H9 (cell line): ENCODE results near the gene BBS4. TPM values are rescaled to one million over a fixed set of nuclear protein-coding genes. Genes with fewer than 3 reads are reported as not detected.

Source experiments
- DNase-seq: peaks from one replicate; pipeline ENCODE4 v3.0.0-alpha.2; 2017
- H2AFZ ChIP-seq: one replicate; pipeline ENCODE4 v1.6.1; 2013; ENCODE audit warnings: mild to moderate bottlenecking, low read length, control low read depth, moderate library complexity
- H2AK5ac ChIP-seq: 2 replicates; pipeline ENCODE4 v1.6.1; 2013; ENCODE audit warnings: low read length, control low read depth, mixed read lengths; ENCODE audit not compliant: insufficient read length
- H2BK120ac ChIP-seq: one replicate; pipeline ENCODE4 v1.6.1; 2013; ENCODE audit warnings: low read depth, mild to moderate bottlenecking, low read length, control low read depth, inconsistent platforms; ENCODE audit not compliant: poor library complexity, severe bottlenecking
- H2BK12ac ChIP-seq: 2 replicates; pipeline ENCODE4 v1.6.1; 2013; ENCODE audit warnings: low read length, control low read depth, mixed read lengths, low read depth; ENCODE audit not compliant: insufficient read length
- H2BK15ac ChIP-seq: 2 replicates; pipeline ENCODE4 v1.6.1; 2013; ENCODE audit warnings: low read depth, low read length, control low read depth
- H2BK20ac ChIP-seq: one replicate; pipeline ENCODE4 v1.6.1; 2013; ENCODE audit warnings: low read depth, mild to moderate bottlenecking, low read length, control low read depth, inconsistent platforms; ENCODE audit not compliant: poor library complexity, severe bottlenecking
- H2BK5ac ChIP-seq: 2 replicates; pipeline ENCODE4 v1.6.1; 2013; ENCODE audit warnings: low read length, control low read depth, mixed read lengths; ENCODE audit not compliant: insufficient read length
- H3K14ac ChIP-seq: 2 replicates; pipeline ENCODE4 v1.6.1; 2013; ENCODE audit warnings: low read length, control low read depth; ENCODE audit not compliant: insufficient read depth
- H3K18ac ChIP-seq: 2 replicates; pipeline ENCODE4 v1.6.1; 2013; ENCODE audit warnings: low read depth, mild to moderate bottlenecking, mixed read lengths, low read length, control low read depth; ENCODE audit not compliant: insufficient read length
- H3K23ac ChIP-seq: 2 replicates; pipeline ENCODE4 v1.6.1; 2013; ENCODE audit warnings: low read length, control low read depth, mixed read lengths, low read depth; ENCODE audit not compliant: insufficient read length
- H3K23me2 ChIP-seq: 2 replicates; pipeline ENCODE4 v1.6.1; 2013; ENCODE audit warnings: low read depth, mild to moderate bottlenecking, mixed read lengths, low read length, control low read depth; ENCODE audit not compliant: insufficient read length, poor library complexity, severe bottlenecking
- H3K27ac ChIP-seq: 2 replicates; pipeline ENCODE4 v1.5.1; 2013; ENCODE audit warnings: low read length, control low read depth, mixed read lengths, low read depth; ENCODE audit not compliant: insufficient read length
- H3K27me3 ChIP-seq: 2 replicates; pipeline ENCODE4 v1.6.1; 2013; ENCODE audit warnings: low read length, control low read depth, inconsistent platforms; ENCODE audit not compliant: insufficient read depth
- H3K4ac ChIP-seq: 2 replicates; pipeline ENCODE4 v1.6.1; 2013; ENCODE audit warnings: low read depth, mild to moderate bottlenecking, control low read depth, inconsistent platforms, low read length, moderate library complexity
- H3K4me1 ChIP-seq: 2 replicates; pipeline ENCODE4 v1.6.1; 2013; ENCODE audit warnings: low read length, control low read depth, inconsistent platforms; ENCODE audit not compliant: insufficient read depth
- H3K4me2 ChIP-seq: 2 replicates; pipeline ENCODE4 v1.6.1; 2013; ENCODE audit warnings: low read length, control low read depth, mixed read lengths; ENCODE audit not compliant: insufficient read length, insufficient read depth
- H3K56ac ChIP-seq: 2 replicates; pipeline ENCODE4 v1.6.1; 2013; ENCODE audit warnings: low read depth, mild to moderate bottlenecking, mixed read lengths, low read length, control low read depth; ENCODE audit not compliant: insufficient read length
- H3K79me1 ChIP-seq: 2 replicates; pipeline ENCODE4 v1.6.1; 2013; ENCODE audit warnings: low read depth, mild to moderate bottlenecking, moderate library complexity, low read length, control low read depth, inconsistent platforms; ENCODE audit not compliant: insufficient read depth, poor library complexity, severe bottlenecking
- H3K79me2 ChIP-seq: 2 replicates; pipeline ENCODE4 v1.6.1; 2013; ENCODE audit warnings: low read length, control low read depth, inconsistent platforms; ENCODE audit not compliant: insufficient read depth
- H3K9ac ChIP-seq: 2 replicates; pipeline ENCODE4 v1.6.1; 2013; ENCODE audit warnings: low read length, control low read depth, mixed read lengths; ENCODE audit not compliant: insufficient read length; ENCODE audit errors: extremely low read depth
- H3K9me3 ChIP-seq: one replicate; pipeline ENCODE4 v1.6.1; 2013; ENCODE audit warnings: low read depth, low read length, inconsistent platforms; ENCODE audit not compliant: control insufficient read depth
- H3T11ph ChIP-seq: one replicate; pipeline ENCODE4 v1.6.1; 2013; ENCODE audit warnings: mild to moderate bottlenecking, low read length, control low read depth, inconsistent platforms
- H4K20me1 ChIP-seq: one replicate; pipeline ENCODE4 v1.6.1; 2013; ENCODE audit not compliant: control insufficient read depth, insufficient read length, insufficient read depth
- H4K5ac ChIP-seq: 2 replicates; pipeline ENCODE4 v1.6.1; 2013; ENCODE audit warnings: low read depth, mild to moderate bottlenecking, mixed read lengths, low read length, control low read depth; ENCODE audit not compliant: insufficient read length
- H4K8ac ChIP-seq: replicated peaks from 2 replicates; pipeline ENCODE4 v1.6.1; 2013; ENCODE audit warnings: low read length, control low read depth, mixed read lengths, low read depth; ENCODE audit not compliant: insufficient read length
- H4K91ac ChIP-seq: 2 replicates; pipeline ENCODE4 v1.6.1; 2013; ENCODE audit warnings: low read depth, mild to moderate bottlenecking, moderate library complexity, mixed read lengths, low read length, control low read depth; ENCODE audit not compliant: insufficient read length
- H3K27ac Mint-ChIP-seq, 3 experiments: 2 replicates in 2 of 3; 3 replicates in 1 of 3; pipeline ENCODE4 v1.8.0; 2020 to 2021; ENCODE audit warnings: mixed read lengths in 3 of 3, mild to moderate bottlenecking in 1 of 3, moderate library complexity in 1 of 3
- H3K27me3 Mint-ChIP-seq: 2 replicates; pipeline ENCODE4 v1.8.0; 2021; ENCODE audit warnings: low read depth, mild to moderate bottlenecking, moderate library complexity, mixed read lengths
- H3K36me3 Mint-ChIP-seq, 3 experiments: 2 replicates in 2 of 3; 3 replicates in 1 of 3; pipeline ENCODE4 v1.8.0; 2020 to 2021; ENCODE audit warnings: low read depth in 3 of 3, mixed read lengths in 3 of 3; ENCODE audit not compliant: insufficient read depth in 1 of 3
- H3K4me1 Mint-ChIP-seq, 2 experiments: 2 replicates each; pipeline ENCODE4 v1.8.0; 2020; ENCODE audit warnings: mixed read lengths in 2 of 2
- H3K4me3 Mint-ChIP-seq, 2 experiments: 2 replicates in 1 of 2; 3 replicates in 1 of 2; pipeline ENCODE4 v1.8.0; 2020 to 2021; ENCODE audit warnings: mild to moderate bottlenecking in 2 of 2, mixed read lengths in 2 of 2, moderate library complexity in 1 of 2
- H3K9me3 Mint-ChIP-seq, 2 experiments: 2 replicates in 1 of 2; 3 replicates in 1 of 2; pipeline ENCODE4 v1.8.0; 2020; ENCODE audit warnings: mild to moderate bottlenecking in 2 of 2, mixed read lengths in 2 of 2, moderate library complexity in 1 of 2
- WGBS: extraction: QIAGEN DNeasy Blood & Tissue Kit; methylation state at CpG from one replicate; pipeline ENCODE4 v1.1.7; 2013; ENCODE audit warnings: missing lambda C conversion rate, low lambda C conversion rate, mixed read lengths; ENCODE audit not compliant: insufficient read length; ENCODE audit errors: extremely low coverage; 5-methylcytosine and 5-hydroxymethylcytosine counted together
- total RNA-seq: library from RNA; stranded (reverse); gene quantifications from 2 replicates; pipeline ENCODE4 v1.2.1, GENCODE V29; 2021
- TF ChIP-seq, protein P1 (sequence below): fragments of 200-600 bp; sonication (generic); conservative IDR thresholded peaks from 3 replicates; pipeline ENCODE4 v1.8.0; 2021; ENCODE audit warnings: antibody characterized with exemption, mild to moderate bottlenecking

The BBS4 gene
- total RNA-seq, 1 experiment from 2014 or later, result 27.3 TPM

GRCh38 chr15:72764656-72765055 lies 78.6 kb downstream of the BBS4 start:
- Histone ChIP-seq H3K9me3 (peaks cover 5% of the 10 kb centered on the region), H3K27me3 (no peaks in the 10 kb centered on the region), H2AK5ac (no peak overlapping the region), H2BK5ac (no peak overlapping the region), H2BK120ac (no peak overlapping the region), H3K23me2 (no peaks in the 10 kb centered on the region), H3K79me1 (no peaks in the 10 kb centered on the region), H3K18ac (no peak overlapping the region), H2AFZ (no peak overlapping the region), H3K14ac (no peak overlapping the region), H3K23ac (no peak overlapping the region), H2BK15ac (no peak overlapping the region), H3K27ac (no peak overlapping the region), H3K56ac (no peak overlapping the region), H3K9ac (no peak overlapping the region), H4K8ac (no peak overlapping the region), H4K5ac (no peak overlapping the region), H4K20me1 (no peaks in the 10 kb centered on the region), H3K79me2 (no peaks in the 10 kb centered on the region), H4K91ac (no peak overlapping the region), H3K4me1 (no peaks in the 10 kb centered on the region), H3T11ph (no peak overlapping the region), H3K4me2 (no peak overlapping the region), H2BK12ac (no peak overlapping the region), H3K4ac (no peak overlapping the region), H2BK20ac (no peak overlapping the region)
- H3K4me3 Mint-ChIP-seq, result no peak overlapping the region
- H3K27ac Mint-ChIP-seq, result no peak overlapping the region
- DNase-seq, result no peak
- peaks cover 43 to 78% (median 59%) of the 10 kb centered on the region in 3 experiments for H3K36me3 Mint-ChIP-seq
- no peaks in the 10 kb centered on the region for H3K27me3 Mint-ChIP-seq
- no peaks in the 10 kb centered on the region for H3K4me1 Mint-ChIP-seq
- TF ChIP-seq, protein P1, sequence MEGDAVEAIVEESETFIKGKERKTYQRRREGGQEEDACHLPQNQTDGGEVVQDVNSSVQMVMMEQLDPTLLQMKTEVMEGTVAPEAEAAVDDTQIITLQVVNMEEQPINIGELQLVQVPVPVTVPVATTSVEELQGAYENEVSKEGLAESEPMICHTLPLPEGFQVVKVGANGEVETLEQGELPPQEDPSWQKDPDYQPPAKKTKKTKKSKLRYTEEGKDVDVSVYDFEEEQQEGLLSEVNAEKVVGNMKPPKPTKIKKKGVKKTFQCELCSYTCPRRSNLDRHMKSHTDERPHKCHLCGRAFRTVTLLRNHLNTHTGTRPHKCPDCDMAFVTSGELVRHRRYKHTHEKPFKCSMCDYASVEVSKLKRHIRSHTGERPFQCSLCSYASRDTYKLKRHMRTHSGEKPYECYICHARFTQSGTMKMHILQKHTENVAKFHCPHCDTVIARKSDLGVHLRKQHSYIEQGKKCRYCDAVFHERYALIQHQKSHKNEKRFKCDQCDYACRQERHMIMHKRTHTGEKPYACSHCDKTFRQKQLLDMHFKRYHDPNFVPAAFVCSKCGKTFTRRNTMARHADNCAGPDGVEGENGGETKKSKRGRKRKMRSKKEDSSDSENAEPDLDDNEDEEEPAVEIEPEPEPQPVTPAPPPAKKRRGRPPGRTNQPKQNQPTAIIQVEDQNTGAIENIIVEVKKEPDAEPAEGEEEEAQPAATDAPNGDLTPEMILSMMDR, result no peak
- no CpG with 5 or more reads among the region's 3 CpGs for WGBS
- H3K9me3 Mint-ChIP-seq, result peaks cover 19 to 22% of the 10 kb centered on the region in 2 experiments
